Gastroesophageal sphincter (tissue), 3 donors: ENCODE data around the gene ARHGEF10L.

Source experiments
- CTCF ChIP-seq, 4 experiments: fragments of 200-600 bp in 2 of 4; fragments of 450-650 bp in 2 of 4; sonication (generic) in 1 of 4; IDR thresholded peaks; one replicate each; pipeline ENCODE4 v1.5.1; 2017 to 2019; ENCODE audit warnings: antibody characterized with exemption in 4 of 4, mild to moderate bottlenecking in 2 of 4, moderate library complexity in 2 of 4
- POLR2AphosphoS5 ChIP-seq: sonication (generic); formaldehyde crosslinking; IDR thresholded peaks from one replicate; pipeline ENCODE4 v1.6.1; 2017; ENCODE audit warnings: antibody characterized with exemption

- TF ChIP-seq CTCF (IDR thresholded peaks at IDR 0.05) (no peak), POLR2AphosphoS5 (no peak)
Measured at GRCh38 chr1:17640393-17640792, 100.9 kb downstream of the ARHGEF10L start.
